ENCODE results near the gene CBX1.

DNA sequence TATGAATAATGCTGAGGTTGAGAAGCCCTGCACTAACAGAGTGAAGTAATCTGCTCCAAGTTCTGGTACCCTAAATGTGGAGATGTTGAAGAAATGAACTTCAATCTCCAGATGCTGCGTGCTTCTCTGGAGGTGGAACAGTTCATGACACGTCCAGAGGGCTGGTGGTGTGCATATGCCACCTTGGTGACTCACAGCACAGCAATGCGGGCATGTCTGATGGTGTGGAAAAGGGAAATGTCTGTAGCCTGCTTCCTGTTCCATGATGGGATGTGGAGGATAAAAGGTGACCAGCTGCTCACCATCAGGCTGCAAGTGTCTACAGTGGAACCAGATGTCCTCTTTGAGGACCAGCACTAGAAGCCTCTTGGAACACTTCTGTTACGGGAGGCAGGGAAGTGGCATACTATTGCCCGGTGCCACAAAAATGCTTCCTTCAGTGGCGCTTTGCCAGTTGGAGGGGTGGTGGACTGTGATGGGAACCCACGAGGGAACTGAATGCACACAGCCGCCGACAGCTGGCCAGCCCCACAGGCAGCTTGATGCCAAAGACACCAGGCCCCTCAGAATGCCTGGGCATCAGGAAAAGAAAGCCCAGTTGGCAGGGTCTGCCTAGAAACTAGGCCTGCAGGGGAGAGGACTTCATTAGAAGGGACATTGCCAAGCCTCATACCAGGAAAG is 26.2 kb upstream of the CBX1 start:
- TF ChIP-seq, protein P1, sequence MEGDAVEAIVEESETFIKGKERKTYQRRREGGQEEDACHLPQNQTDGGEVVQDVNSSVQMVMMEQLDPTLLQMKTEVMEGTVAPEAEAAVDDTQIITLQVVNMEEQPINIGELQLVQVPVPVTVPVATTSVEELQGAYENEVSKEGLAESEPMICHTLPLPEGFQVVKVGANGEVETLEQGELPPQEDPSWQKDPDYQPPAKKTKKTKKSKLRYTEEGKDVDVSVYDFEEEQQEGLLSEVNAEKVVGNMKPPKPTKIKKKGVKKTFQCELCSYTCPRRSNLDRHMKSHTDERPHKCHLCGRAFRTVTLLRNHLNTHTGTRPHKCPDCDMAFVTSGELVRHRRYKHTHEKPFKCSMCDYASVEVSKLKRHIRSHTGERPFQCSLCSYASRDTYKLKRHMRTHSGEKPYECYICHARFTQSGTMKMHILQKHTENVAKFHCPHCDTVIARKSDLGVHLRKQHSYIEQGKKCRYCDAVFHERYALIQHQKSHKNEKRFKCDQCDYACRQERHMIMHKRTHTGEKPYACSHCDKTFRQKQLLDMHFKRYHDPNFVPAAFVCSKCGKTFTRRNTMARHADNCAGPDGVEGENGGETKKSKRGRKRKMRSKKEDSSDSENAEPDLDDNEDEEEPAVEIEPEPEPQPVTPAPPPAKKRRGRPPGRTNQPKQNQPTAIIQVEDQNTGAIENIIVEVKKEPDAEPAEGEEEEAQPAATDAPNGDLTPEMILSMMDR (IDR thresholded peaks at IDR 0.05): no peak
- no peak for TF ChIP-seq ZFX (IDR thresholded peaks at IDR 0.05; ENCODE audit: borderline replicate concordance)
